HG02870 (cell line): ENCODE results near the gene SRGAP1.

Experiments
- ATAC-seq: cut with Tn5 transposase; IDR thresholded peaks from one replicate; pipeline ENCODE4 v1.9.1; 2021; ENCODE audit warnings: mild to moderate bottlenecking, moderate library complexity; ENCODE audit not compliant: unreplicated experiment

SRGAP1 gene

DNA sequence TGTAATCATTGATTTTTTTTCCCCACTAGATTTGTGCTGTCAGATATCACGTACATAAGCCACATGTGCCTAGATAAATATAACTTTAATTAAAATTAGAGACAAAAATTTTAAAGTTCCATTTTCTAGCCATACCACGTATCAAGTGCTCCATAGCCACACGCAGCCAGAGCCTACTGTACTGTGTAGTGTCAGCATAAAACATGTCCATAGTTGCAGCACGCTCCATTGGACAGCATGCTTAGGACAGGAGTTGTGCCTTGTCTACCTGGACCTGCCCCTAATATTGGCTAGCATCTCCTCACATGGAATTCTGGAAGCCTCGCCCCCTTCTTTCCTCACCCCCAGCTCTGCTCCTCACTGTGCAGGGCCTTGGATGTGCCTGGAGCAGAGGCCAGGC, 116.5 kb downstream of the SRGAP1 start:
- ATAC-seq, result no peak

GRCh38 chr12:63961543-63961942, 117.0 kb downstream of the SRGAP1 start:
- no peak for ATAC-seq

GRCh38 chr12:63963868-63964267, 119.4 kb downstream of the SRGAP1 start:
- no peak for ATAC-seq

- no peak for ATAC-seq
These were observed 119.8 kb downstream of the SRGAP1 start for GRCh38 chr12:63964301-63964700.

- ATAC-seq, result no peak
These were observed 121.6 kb downstream of the SRGAP1 start for GRCh38 chr12:63965936-63966605.

DNA sequence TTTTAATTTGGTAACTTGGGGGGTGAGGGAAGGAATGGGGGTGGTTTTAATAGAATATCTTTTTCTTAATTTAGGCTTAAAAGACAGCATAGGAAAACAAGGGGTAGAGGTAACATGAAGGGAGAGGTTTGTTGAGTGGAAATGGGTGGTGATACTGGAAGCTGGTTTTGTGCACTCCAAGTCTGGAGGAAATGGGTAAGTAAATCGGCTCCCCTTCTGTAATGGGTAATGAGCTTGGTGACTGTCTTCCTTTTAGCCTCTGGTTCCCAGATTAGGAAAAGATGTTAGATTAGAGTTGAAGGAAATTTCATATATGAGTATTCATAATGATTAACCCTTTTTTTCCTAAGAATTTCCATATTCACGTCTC, 122.1 kb downstream of the SRGAP1 start:
- ATAC-seq, result no peak

DNA sequence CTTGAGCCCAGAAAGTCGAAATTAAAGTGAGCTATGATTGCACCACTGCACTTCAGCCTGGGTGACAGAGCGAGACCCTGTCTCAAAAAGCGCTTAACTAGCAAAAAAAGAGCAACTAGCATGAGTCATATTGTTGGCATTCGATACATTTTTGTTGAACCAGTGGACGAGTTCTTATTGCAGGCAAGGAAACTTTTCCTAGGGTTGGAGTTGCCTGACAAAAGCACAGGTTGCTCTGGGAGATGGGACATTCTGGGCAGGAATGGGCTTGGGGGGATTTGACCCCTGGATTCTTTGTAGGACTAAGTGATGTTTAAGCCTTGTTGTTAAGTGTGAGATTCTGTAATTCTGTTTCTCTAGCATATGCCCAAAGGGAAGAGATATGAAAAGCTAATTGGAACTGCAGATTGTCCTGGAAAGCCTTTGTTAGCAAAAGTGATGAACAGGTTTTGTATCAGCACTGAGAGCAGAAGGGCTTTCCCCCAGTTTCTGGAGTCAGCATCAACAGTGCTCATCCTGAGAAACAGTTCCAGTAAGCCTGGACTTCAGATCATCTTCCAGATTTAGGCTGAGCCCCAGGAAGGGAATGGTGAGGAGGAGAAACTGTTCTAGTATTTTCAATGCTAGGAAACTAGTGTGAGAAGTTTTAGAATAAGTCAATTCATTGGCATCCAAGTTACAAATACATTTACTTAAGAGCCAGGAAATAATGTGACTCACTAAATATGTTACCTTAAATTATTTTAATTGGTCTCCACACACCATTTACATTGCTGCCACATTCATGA, 123.1 kb downstream of the SRGAP1 start:
- ATAC-seq, result no peak

DNA sequence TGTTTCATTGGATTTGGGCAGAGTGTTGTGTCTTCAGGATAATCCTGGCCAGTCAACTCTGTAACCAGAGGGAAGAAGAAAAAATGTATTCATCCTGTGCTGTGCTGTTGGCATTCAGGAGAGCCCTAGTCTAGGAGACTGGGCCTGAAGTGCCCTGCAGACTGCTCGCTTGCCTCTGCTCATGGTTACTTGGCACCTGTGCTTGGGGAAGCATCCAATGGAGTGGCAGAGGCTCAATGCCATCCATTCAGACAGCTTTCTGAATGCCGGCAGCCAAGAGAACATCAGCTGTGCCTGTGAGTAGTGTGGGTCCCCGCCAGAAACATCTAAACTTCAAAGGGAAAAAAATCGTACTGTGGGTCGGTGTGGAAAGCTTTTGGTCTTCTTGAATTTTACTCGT, 124.2 kb downstream of the SRGAP1 start:
- ATAC-seq, result no peak

GRCh38 chr12:63976902-63977395, 132.4 kb downstream of the SRGAP1 start:
- ATAC-seq, result no peak

DNA sequence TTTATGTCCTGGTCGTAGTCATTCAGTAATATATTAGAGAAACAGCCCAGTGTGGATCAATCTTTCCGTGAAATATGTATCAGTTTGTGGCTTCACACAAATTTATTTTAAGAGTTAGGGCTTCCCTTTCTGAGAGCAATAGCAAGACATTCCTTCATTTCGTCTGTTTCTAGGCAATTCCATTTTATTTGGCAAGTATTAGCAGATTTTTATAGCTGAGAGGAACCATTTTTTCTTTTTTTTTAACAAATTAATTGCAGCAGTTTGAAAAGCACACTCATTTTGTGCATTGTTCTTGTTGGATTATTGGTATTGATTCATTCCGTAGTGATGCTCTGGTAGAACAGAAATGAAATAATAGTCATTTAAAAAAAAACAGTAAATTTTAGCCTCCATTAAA, 132.9 kb downstream of the SRGAP1 start:
- no peak for ATAC-seq

DNA sequence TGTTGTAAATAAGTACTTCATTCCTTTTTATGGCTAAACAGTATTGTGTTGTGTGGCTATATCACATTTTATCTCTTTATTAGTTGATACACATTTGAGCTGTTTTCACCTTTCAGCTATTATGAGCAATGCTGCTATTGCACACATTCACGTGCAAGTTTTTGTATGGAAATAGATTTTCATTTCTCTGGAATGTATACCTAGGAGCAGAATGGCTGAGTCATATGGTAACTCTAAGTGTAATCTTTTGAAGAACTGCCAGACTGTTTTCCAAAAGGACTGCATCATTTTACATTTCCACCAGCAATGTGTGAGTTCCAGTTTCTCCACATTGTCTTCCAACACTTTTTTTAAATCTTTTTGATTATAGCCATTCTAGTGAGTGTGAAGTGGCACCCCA, 134.0 kb downstream of the SRGAP1 start:
- ATAC-seq, result no peak

DNA sequence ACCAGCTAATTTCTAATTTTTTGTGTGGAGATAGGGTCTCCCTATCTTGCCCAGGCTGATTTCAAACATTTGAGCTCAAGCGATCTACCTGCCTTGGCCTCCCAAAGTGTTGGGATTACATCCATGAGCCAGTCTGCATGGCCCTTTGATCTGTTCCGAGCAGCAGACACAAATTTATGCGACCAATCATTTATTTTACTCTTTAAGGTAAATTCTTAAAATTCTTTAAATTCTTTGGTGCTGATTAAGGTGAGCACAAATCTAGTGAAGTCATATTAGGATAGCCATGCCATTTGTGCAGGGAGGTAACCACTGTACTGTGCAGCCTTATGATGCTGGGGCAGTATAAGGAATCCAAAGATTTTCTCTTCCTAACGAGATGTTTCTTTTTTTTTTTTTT, 135.7 kb downstream of the SRGAP1 start:
- no peak for ATAC-seq

DNA sequence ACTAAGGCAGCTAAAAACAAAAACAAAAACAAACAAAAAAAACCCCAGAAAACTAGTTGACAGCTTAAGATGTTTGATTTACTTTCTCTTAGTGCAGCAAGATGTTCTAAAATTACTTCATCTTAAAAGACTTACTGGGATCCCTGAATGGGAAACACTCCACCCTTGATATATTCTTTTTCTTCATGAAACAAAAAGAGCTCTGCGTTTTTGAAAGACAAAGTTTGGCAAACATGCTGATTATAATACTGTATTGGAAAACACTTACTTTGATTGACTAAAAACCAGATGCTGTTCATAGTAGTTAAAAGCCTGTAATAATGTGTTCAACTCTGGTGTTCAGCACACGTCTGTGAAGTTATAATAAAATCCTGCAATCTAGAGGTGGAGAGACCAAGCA, 136.8 kb downstream of the SRGAP1 start:
- no peak for ATAC-seq

DNA sequence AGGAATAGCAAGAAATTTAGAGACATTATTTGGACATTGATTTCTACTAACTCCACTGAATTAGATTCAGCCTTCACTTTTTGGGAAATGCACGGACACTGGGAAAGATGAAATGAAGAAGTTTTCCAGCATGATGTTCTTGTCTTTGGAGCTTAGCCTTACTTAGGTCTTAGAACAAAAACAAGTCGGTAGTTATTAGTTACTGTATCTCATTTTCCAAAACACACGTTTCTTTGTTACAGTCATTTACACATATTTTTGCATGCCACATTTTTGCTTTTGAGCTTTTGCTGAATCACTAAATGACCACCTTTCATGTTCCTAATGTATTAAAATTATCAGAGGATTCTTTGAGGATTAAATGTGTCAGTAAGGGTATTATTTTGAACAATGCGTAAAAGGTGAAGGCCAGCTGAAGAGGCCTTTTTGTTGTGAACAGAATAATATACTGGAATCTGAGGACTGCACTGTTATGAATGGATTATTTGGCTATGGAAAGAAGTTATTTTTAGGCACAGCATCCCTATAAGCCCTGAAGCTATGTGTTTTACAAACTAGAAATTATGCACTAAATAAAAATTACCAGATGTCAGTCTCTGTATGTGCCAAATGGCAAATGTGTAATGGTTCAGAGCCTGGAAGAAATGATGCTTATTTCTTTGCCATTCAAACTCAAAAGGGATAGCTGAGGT, 138.2 kb downstream of the SRGAP1 start:
- no peak for ATAC-seq

DNA sequence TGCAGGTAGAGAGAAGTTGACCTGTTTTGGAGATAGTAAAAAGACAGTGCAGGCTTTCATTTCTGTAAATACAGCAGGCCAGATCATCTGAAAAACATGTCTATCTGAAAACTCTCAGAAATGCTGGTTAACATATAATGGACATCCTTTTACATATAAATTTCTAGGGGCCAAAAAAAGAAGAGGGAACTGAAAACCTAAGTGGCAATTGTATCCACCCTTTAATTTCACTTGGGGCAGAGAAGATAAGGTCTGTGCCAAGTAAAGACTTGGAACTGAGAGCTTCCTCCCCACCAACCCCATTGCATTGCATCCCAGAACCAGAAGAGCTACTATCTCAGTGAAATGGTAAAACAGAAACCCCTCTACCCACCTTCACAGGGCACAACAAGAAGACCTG, 141.0 kb downstream of the SRGAP1 start:
- no peak for ATAC-seq

- no peak for ATAC-seq
These were observed 141.4 kb downstream of the SRGAP1 start for GRCh38 chr12:63985945-63986344.

- ATAC-seq, result no peak
These were observed 144.9 kb downstream of the SRGAP1 start for GRCh38 chr12:63989301-63989845.

DNA sequence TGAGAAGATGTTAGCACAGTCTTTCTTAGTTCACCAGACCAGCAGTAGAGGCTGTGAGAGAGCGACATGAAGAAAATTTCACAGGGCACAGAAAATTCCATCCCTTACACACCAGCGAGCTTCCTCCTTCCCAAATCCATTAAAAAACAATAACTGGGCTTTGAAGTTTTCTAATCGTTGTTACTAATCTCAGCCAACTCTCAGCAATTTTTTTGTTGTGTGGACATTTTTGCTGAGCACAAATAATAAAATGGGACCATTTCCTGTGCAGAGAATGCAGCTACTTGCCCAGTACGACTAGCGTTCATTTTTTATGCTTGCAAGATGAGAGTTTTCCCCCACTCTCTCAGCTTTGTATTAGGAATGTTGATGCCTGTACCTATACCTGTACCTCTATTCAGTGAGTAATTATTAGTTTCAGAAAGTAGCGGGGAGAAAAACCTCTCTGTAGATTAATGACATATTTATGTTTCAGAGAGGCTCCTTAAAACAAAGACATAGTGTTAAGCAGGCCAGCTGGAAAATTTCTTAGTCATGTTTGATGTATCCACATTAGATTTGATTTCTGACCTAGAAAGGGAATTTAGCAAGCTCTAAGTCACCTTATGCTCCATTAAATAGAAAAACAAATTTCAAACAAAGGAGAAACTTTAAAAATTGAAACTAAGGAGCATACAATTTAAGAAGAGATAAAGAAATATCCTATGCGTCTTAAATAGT, 146.5 kb downstream of the SRGAP1 start:
- ATAC-seq, result no peak

GRCh38 chr12:63994704-63995103, 150.2 kb downstream of the SRGAP1 start:
- ATAC-seq, result no peak

- no peak for ATAC-seq
These were observed 151.0 kb downstream of the SRGAP1 start for GRCh38 chr12:63995512-63995911.

- ATAC-seq, result no peak
These were observed 152.1 kb downstream of the SRGAP1 start for GRCh38 chr12:63996556-63996955.
